Activated naive CD8-positive, alpha-beta T cell treated with anti-CD3 and anti-CD28 coated beads for 36 hours (primary cell): ENCODE measurements around the gene ATP13A2. TPM values are rescaled to one million over a fixed set of nuclear protein-coding genes. Genes with fewer than 3 reads are reported as not detected.

Experiments
- DNase-seq: peaks from one replicate; pipeline ENCODE4 v3.0.0; 2021
- H3K27ac Mint-ChIP-seq: one replicate; pipeline ENCODE4 v1.8.0; 2022; ENCODE audit warnings: mild to moderate bottlenecking, moderate library complexity, mixed read lengths
- H3K27me3 Mint-ChIP-seq: one replicate; pipeline ENCODE4 v1.8.0; 2022; ENCODE audit warnings: mild to moderate bottlenecking, mixed read lengths
- H3K36me3 Mint-ChIP-seq: one replicate; pipeline ENCODE4 v1.8.0; 2021; ENCODE audit warnings: mild to moderate bottlenecking, mixed read lengths
- H3K4me1 Mint-ChIP-seq: one replicate; pipeline ENCODE4 v1.8.0; 2021; ENCODE audit warnings: mixed read lengths
- H3K4me3 Mint-ChIP-seq: one replicate; pipeline ENCODE4 v1.8.0; 2022; ENCODE audit warnings: mild to moderate bottlenecking, moderate library complexity, mixed read lengths
- H3K9me3 Mint-ChIP-seq: one replicate; pipeline ENCODE4 v1.8.0; 2022; ENCODE audit warnings: mixed read lengths
- total RNA-seq, 2 experiments: library from RNA; stranded (reverse); gene quantifications; one replicate each; pipeline ENCODE4 v1.2.3, GENCODE V29; 2021

ATP13A2 gene
- total RNA-seq, 2 experiments from 2014 or later, result 24.3 to 26.8 TPM

GRCh38 chr1:17001760-17002523, 9.8 kb downstream of the ATP13A2 start:
- H3K4me3 Mint-ChIP-seq, result no peak overlapping the region
- no peak overlapping the region for H3K27ac Mint-ChIP-seq
- no peaks in the 10 kb centered on the region for H3K9me3 Mint-ChIP-seq
- DNase-seq, result no peak
- no peaks in the 10 kb centered on the region for H3K27me3 Mint-ChIP-seq
- H3K4me1 Mint-ChIP-seq, result no peaks in the 10 kb centered on the region
- H3K36me3 Mint-ChIP-seq, result peaks cover 3% of the 10 kb centered on the region

- Mint-ChIP-seq H3K9me3 (no peaks in the 10 kb centered on the region), H3K36me3 (peaks cover 5% of the 10 kb centered on the region), H3K4me3 (no peak overlapping the region), H3K27me3 (no peaks in the 10 kb centered on the region), H3K4me1 (no peaks in the 10 kb centered on the region), H3K27ac (no peak overlapping the region)
- no peak for DNase-seq
These were observed 11.9 kb downstream of the ATP13A2 start for GRCh38 chr1:16999863-17000262.

- Mint-ChIP-seq H3K27ac (no peak overlapping the region), H3K4me1 (no peaks in the 10 kb centered on the region), H3K36me3 (peaks cover 6% of the 10 kb centered on the region), H3K27me3 (no peaks in the 10 kb centered on the region), H3K9me3 (no peaks in the 10 kb centered on the region), H3K4me3 (no peak overlapping the region)
- no peak for DNase-seq
These were observed 13.1 kb downstream of the ATP13A2 start for GRCh38 chr1:16998589-16998988.

- no peaks in the 10 kb centered on the region for H3K9me3 Mint-ChIP-seq
- no peak overlapping the region for H3K27ac Mint-ChIP-seq
- peaks cover 6% of the 10 kb centered on the region for H3K36me3 Mint-ChIP-seq
- no peaks in the 10 kb centered on the region for H3K4me1 Mint-ChIP-seq
- no peak for DNase-seq
- H3K27me3 Mint-ChIP-seq, result no peaks in the 10 kb centered on the region
- H3K4me3 Mint-ChIP-seq, result no peak overlapping the region
These were observed 14.9 kb downstream of the ATP13A2 start for GRCh38 chr1:16996845-16997244.

GRCh38 chr1:16993521-16994038, 18.1 kb downstream of the ATP13A2 start:
- Mint-ChIP-seq H3K9me3 (no peaks in the 10 kb centered on the region), H3K4me1 (no peaks in the 10 kb centered on the region), H3K4me3 (no peak overlapping the region), H3K27me3 (no peaks in the 10 kb centered on the region), H3K27ac (no peak overlapping the region), H3K36me3 (peaks cover 3% of the 10 kb centered on the region)
- no peak for DNase-seq

GRCh38 chr1:16992675-16993074, 19.1 kb downstream of the ATP13A2 start:
- Mint-ChIP-seq H3K27me3 (no peaks in the 10 kb centered on the region), H3K4me3 (no peak overlapping the region), H3K9me3 (no peaks in the 10 kb centered on the region), H3K27ac (no peak overlapping the region), H3K36me3 (peaks cover 3% of the 10 kb centered on the region), H3K4me1 (no peaks in the 10 kb centered on the region)
- no peak for DNase-seq

GRCh38 chr1:16992102-16992501, 19.6 kb downstream of the ATP13A2 start:
- Mint-ChIP-seq H3K4me1 (no peaks in the 10 kb centered on the region), H3K9me3 (no peaks in the 10 kb centered on the region), H3K36me3 (peaks cover 3% of the 10 kb centered on the region), H3K27ac (no peak overlapping the region), H3K4me3 (no peak overlapping the region), H3K27me3 (no peaks in the 10 kb centered on the region)
- DNase-seq, result no peak

- Mint-ChIP-seq H3K4me3 (no peak overlapping the region), H3K27me3 (no peaks in the 10 kb centered on the region), H3K36me3 (peaks cover 3% of the 10 kb centered on the region), H3K4me1 (no peaks in the 10 kb centered on the region), H3K9me3 (no peaks in the 10 kb centered on the region), H3K27ac (no peak overlapping the region)
- no peak for DNase-seq
These were observed 20.2 kb downstream of the ATP13A2 start for GRCh38 chr1:16991571-16991970.

GRCh38 chr1:16989676-16990391, 21.9 kb downstream of the ATP13A2 start:
- Mint-ChIP-seq H3K9me3 (no peaks in the 10 kb centered on the region), H3K4me1 (no peaks in the 10 kb centered on the region), H3K4me3 (no peak overlapping the region), H3K27me3 (no peaks in the 10 kb centered on the region), H3K36me3 (peaks cover 5% of the 10 kb centered on the region), H3K27ac (no peak overlapping the region)
- DNase-seq, result no peak

- no peak for DNase-seq
- Mint-ChIP-seq H3K4me3 (no peak overlapping the region), H3K27ac (no peak overlapping the region), H3K9me3 (no peaks in the 10 kb centered on the region), H3K4me1 (no peaks in the 10 kb centered on the region), H3K27me3 (peaks cover 3% of the 10 kb centered on the region), H3K36me3 (peaks cover 4% of the 10 kb centered on the region)
These were observed 23.5 kb downstream of the ATP13A2 start for GRCh38 chr1:16988210-16988609.

- Mint-ChIP-seq H3K36me3 (peaks cover 4% of the 10 kb centered on the region), H3K27ac (no peak overlapping the region), H3K27me3 (peaks cover 10% of the 10 kb centered on the region), H3K4me3 (no peak overlapping the region), H3K4me1 (no peaks in the 10 kb centered on the region), H3K9me3 (no peaks in the 10 kb centered on the region)
- no peak for DNase-seq
These were observed 24.8 kb downstream of the ATP13A2 start for GRCh38 chr1:16986962-16987361.

- Mint-ChIP-seq H3K4me3 (no peak overlapping the region), H3K27me3 (peaks cover 12% of the 10 kb centered on the region), H3K27ac (no peak overlapping the region), H3K4me1 (no peaks in the 10 kb centered on the region), H3K9me3 (no peaks in the 10 kb centered on the region), H3K36me3 (peaks cover 4% of the 10 kb centered on the region)
- no peak for DNase-seq
These were observed 25.2 kb downstream of the ATP13A2 start for GRCh38 chr1:16986560-16986959.

- no peaks in the 10 kb centered on the region for H3K4me1 Mint-ChIP-seq
- H3K27ac Mint-ChIP-seq, result no peak overlapping the region
- DNase-seq, result no peak
- H3K9me3 Mint-ChIP-seq, result no peaks in the 10 kb centered on the region
- peaks cover 4% of the 10 kb centered on the region for H3K36me3 Mint-ChIP-seq
- H3K27me3 Mint-ChIP-seq, result peaks cover 16% of the 10 kb centered on the region
- no peak overlapping the region for H3K4me3 Mint-ChIP-seq
These were observed 25.6 kb downstream of the ATP13A2 start for GRCh38 chr1:16986113-16986512.

GRCh38 chr1:16984717-16985116, 27.0 kb downstream of the ATP13A2 start:
- Mint-ChIP-seq H3K27ac (no peak overlapping the region), H3K4me3 (no peak overlapping the region), H3K27me3 (peaks cover 28% of the 10 kb centered on the region), H3K36me3 (peaks cover 4% of the 10 kb centered on the region), H3K4me1 (peaks cover 3% of the 10 kb centered on the region), H3K9me3 (no peaks in the 10 kb centered on the region)
- DNase-seq, result no peak

- no peak overlapping the region for H3K4me3 Mint-ChIP-seq
- H3K9me3 Mint-ChIP-seq, result no peaks in the 10 kb centered on the region
- H3K27me3 Mint-ChIP-seq, result peaks cover 32% of the 10 kb centered on the region
- no peak overlapping the region for H3K27ac Mint-ChIP-seq
- peaks cover 4% of the 10 kb centered on the region for H3K36me3 Mint-ChIP-seq
- peaks cover 3% of the 10 kb centered on the region for H3K4me1 Mint-ChIP-seq
- DNase-seq, result no peak
These were observed 28.1 kb downstream of the ATP13A2 start for GRCh38 chr1:16983649-16984048.
